Heart left ventricle (tissue), 13 donors: Measurements from ENCODE around the gene FNDC3B.

Experiments used
- CTCF ChIP-seq, 12 donors: fragments of 200-600 bp; sonication (generic) in 4 of 12; IDR thresholded peaks; one replicate each; pipeline versions ENCODE4 v1.5.0 to v1.8.0; 2018 to 2022; ENCODE audit warnings: antibody characterized with exemption in 12 of 12, mild to moderate bottlenecking in 5 of 12
- POLR2A ChIP-seq, 2 donors: fragments of 450-650 bp; IDR thresholded peaks; one replicate each; pipeline ENCODE4 v1.6.1; 2017; ENCODE audit warnings: antibody characterized with exemption in 2 of 2, mild to moderate bottlenecking in 2 of 2, moderate library complexity in 2 of 2
- donor health status: ischemic (EF 13 %, LVEDD 7.1; RV severe dilation, severe dysfunction).
- donor health status: DM: no; HTN: yes; CAD: no.
- donor health status: DM: no; HTN: no; CAD: no.
- donor health status: ischemic (EF 25% LVEDD 6.9; RV normal size, moderate dysfunction).
- donor health status: ischemic (EF 25% LVEDD 5.7; RV mildly dilated, moderate dysfunction).
- donor health status: ischemic (EF 35%, LVEDD 5.7; RV mildly dilated, moderate dysfunction).
- donor health status: nonischemic (EF 11% LVEDD 7.7; RV severe dilation, severe dysfunction).
- donor health status: DM: yes; HTN: yes; CAD: no.
- donor health status: PGD.
- donor health status: ischemic (EF 29% LVEDD 5.4; RV normal size, mild dysfunction).
- donor health status: nonischemic (EF 23%, LVEDD 6.1; RV moderate dilation, normal function).

GRCh38 chr3:172087198-172087597 lies 47.8 kb downstream of the FNDC3B start:
- no peak for TF ChIP-seq CTCF (IDR thresholded peaks at IDR 0.05)
- TF ChIP-seq POLR2A (IDR thresholded peaks at IDR 0.05): no peak
